Endothelial cell of umbilical vein (primary cell): ENCODE results near the gene CTRB2. TPM values are rescaled to one million over a fixed set of nuclear protein-coding genes. Genes with fewer than 3 reads are reported as not detected.

Experiments
- BruUV-seq: library from RNA; stranded (reverse); fragments of 400-500 nt; replicated peaks from 2 replicates; lab custom pipeline; 2021; lab: Mats Ljungman, UMichigan
- CTCF ChIA-PET: fragments of 300-600, 350-600 bp; sonication (Branson Sonifier 250); formaldehyde crosslinking; loops from one replicate; lab custom pipeline; 2021; ENCODE audit warnings: antibody characterized with exemption, inconsistent platforms; lab: Charles Lee
- POLR2A ChIA-PET: fragments of 300-600, 350-600 bp; sonication (Branson Sonifier 250); formaldehyde crosslinking; loops from one replicate; lab custom pipeline; 2021; ENCODE audit warnings: antibody characterized with exemption, inconsistent platforms; lab: Charles Lee
- DNase-seq: peaks from one replicate; pipeline ENCODE4 v3.0.0-alpha.2; 2011; ENCODE audit warnings: low read depth, low spot score
- FAIRE-seq: peaks from 2 replicates; lab custom pipeline; 2011; peaks lifted over from hg19 to GRCh38; lab: Jason Lieb, UNC
- H2AFZ ChIP-seq: 2 replicates; pipeline ENCODE4 v1.6.0; 2012; ENCODE audit warnings: low read depth, low read length, control low read depth, inconsistent platforms
- H3K27ac ChIP-seq: 2 replicates; pipeline ENCODE4 v1.5.1; 2011; ENCODE audit warnings: low read depth, mild to moderate bottlenecking, control low read depth, low read length, moderate library complexity; ENCODE audit not compliant: insufficient read depth
- H3K27me3 ChIP-seq, 2 experiments: 2 replicates each; pipeline versions ENCODE4 v1.6.0 to v1.6.1; 2011; ENCODE audit warnings: low read length in 2 of 2, mixed read lengths in 1 of 2; ENCODE audit not compliant: control insufficient read depth in 2 of 2, insufficient read depth in 2 of 2
- H3K36me3 ChIP-seq, 2 experiments: 2 replicates in 1 of 2; 3 replicates in 1 of 2; pipeline ENCODE4 v1.5.1; 2011; ENCODE audit warnings: low read length in 2 of 2, mild to moderate bottlenecking in 1 of 2, moderate library complexity in 1 of 2; ENCODE audit not compliant: control insufficient read depth in 2 of 2, insufficient read depth in 2 of 2; ENCODE audit errors: extremely low read depth in 1 of 2
- H3K4me1 ChIP-seq: 3 replicates; pipeline ENCODE4 v1.5.1; 2011; ENCODE audit warnings: mild to moderate bottlenecking, low read length; ENCODE audit not compliant: control insufficient read depth, insufficient read depth; ENCODE audit errors: extremely low read depth
- H3K4me2 ChIP-seq: 2 replicates; pipeline ENCODE4 v1.6.1; 2011; ENCODE audit warnings: low read length, control low read depth, mixed read lengths; ENCODE audit not compliant: insufficient read depth
- H3K4me3 ChIP-seq, 3 experiments: fragments of 200-600 bp in 1 of 3; sonication (generic), shearing (Covaris generic) in 1 of 3; replicated peaks in 1 of 3; 2 replicates each; pipeline ENCODE4 v1.5.1; 2011 to 2016; ENCODE audit warnings: control low read depth in 3 of 3, low read length in 3 of 3, mild to moderate bottlenecking in 2 of 3, inconsistent platforms in 1 of 3, low read depth in 1 of 3, moderate library complexity in 1 of 3; ENCODE audit not compliant: insufficient read depth in 1 of 3
- H3K79me2 ChIP-seq: 2 replicates; pipeline ENCODE4 v1.6.0; 2012; ENCODE audit warnings: low read length, inconsistent platforms; ENCODE audit not compliant: control insufficient read depth, insufficient read depth
- H3K9ac ChIP-seq: replicated peaks from 2 replicates; pipeline ENCODE3; 2011; ENCODE audit warnings: low read length, control low read depth; ENCODE audit not compliant: insufficient read depth; ENCODE audit errors: extremely low read depth
- H3K9me1 ChIP-seq: replicated peaks from 3 replicates; pipeline ENCODE4 v1.6.0; 2011; ENCODE audit warnings: mild to moderate bottlenecking, low read length; ENCODE audit not compliant: control insufficient read depth, insufficient read depth; ENCODE audit errors: extremely low read depth
- H3K9me3 ChIP-seq: replicated peaks from 2 replicates; pipeline ENCODE4 v1.5.1; 2012; ENCODE audit warnings: low read length, inconsistent platforms; ENCODE audit not compliant: control insufficient read depth, insufficient read depth
- H4K20me1 ChIP-seq: replicated peaks from 2 replicates; pipeline ENCODE3; 2011; ENCODE audit warnings: mild to moderate bottlenecking, low read length; ENCODE audit not compliant: control insufficient read depth, insufficient read depth; ENCODE audit errors: extremely low read depth
- FOS ChIP-seq: IDR thresholded peaks from 2 replicates; pipeline ENCODE4 v1.6.1; 2011; ENCODE audit warnings: mild to moderate bottlenecking, low read length, moderate library complexity, borderline replicate concordance; ENCODE audit not compliant: insufficient read depth
- GATA2 ChIP-seq: IDR thresholded peaks from 2 replicates; pipeline ENCODE4 v1.7.0; 2011; ENCODE audit warnings: low read depth, mild to moderate bottlenecking, moderate library complexity, mixed read lengths, low read length; ENCODE audit not compliant: insufficient read length, insufficient read depth
- POLR2A ChIP-seq: IDR thresholded peaks from 2 replicates; pipeline ENCODE4 v1.6.1; 2012; ENCODE audit warnings: low read depth, mild to moderate bottlenecking, control low read depth, low read length
- POLR2AphosphoS5 ChIP-seq: IDR thresholded peaks from 2 replicates; pipeline ENCODE4 v1.6.1; 2012; ENCODE audit warnings: low read depth, mild to moderate bottlenecking, control low read depth, low read length, moderate library complexity; ENCODE audit not compliant: insufficient read depth
- dilution Hi-C: fragments of 300-500 bp; cut with MboI; formaldehyde crosslinking; loops from one replicate; pipeline ENCODE4 v1.15.0; 2019; ENCODE audit warnings: low sequenced_read_pairs; ENCODE audit not compliant: extremely low pct_ligation_motif_present
- intact Hi-C: fragments of 100-400 bp; cut with micrococcal nuclease; formaldehyde crosslinking; loops from one replicate; pipeline ENCODE4 v1.10.0; 2022
- polyA plus RNA-seq, 4 experiments: library from polyadenylated mRNA; depleted of rRNA in 3 of 4; stranded (reverse) in 3 of 4; unstranded in 1 of 4; fragments of >200 nt; gene quantifications; 2 replicates each; pipeline versions ENCODE4 v1.2.1 to v1.2.3, GENCODE V29; 2011 to 2012; ENCODE audit warnings: missing spikeins in 1 of 4
- total RNA-seq: library from RNA; stranded (reverse); gene quantifications from 2 replicates; pipeline ENCODE4 v1.2.3, GENCODE V29; 2021
- TF ChIP-seq, protein P1 (sequence below), 2 donors: IDR thresholded peaks; 1 replicate in 1 of 2; 2 replicates in 1 of 2; pipeline ENCODE4 v1.5.1; 2011; ENCODE audit warnings: low read length in 2 of 2, mild to moderate bottlenecking in 2 of 2, moderate library complexity in 2 of 2, control low read depth in 1 of 2, inconsistent platforms in 1 of 2, low read depth in 1 of 2; ENCODE audit not compliant: insufficient read depth in 1 of 2; ENCODE audit errors: extremely low read depth in 1 of 2

The CTRB2 gene
- total and polyA plus RNA-seq, 2 donors (not counting 3 experiments of a cell fraction or from before 2014, with no cell fraction given) = not detected

DNA sequence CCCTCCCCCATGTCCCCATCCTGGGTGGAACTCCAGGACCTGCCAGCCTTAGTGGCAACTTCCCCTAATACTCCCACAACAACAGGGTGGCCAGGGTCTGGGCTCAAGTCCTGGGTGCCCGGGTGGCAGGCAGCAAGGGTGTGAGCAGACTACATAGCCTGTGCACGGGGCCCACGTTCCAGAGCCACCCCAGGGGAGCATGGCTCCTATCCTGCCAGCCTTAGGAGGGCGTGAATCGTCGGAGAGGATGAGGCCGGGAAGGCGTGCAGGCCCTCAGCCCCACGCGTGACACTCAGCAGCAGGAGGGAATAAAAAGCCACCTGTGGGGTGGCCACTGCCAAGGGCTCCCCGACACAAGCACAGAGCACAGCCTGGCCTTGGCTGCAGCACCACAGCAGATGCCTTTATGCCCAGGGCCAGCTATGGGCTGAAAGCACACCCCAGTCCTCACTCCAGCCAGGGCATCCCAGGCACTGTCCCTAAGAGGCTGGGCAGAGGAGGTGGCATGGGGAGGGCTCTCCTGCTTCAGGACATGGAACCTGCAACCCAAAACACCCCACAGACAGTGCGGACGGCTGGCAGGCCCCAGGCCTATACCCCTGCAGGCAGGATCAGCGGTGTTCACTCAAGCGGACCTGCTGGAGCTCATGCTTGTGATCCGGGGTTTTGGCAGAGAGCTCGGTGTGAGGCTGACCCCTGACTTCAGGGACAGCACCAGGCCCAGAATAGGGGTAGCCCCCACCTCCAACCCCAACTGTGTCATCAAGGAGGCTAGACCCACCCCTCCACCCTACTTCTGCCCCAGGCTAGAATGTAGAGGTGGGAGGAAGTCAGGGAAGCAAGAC, 41.8 kb upstream of the CTRB2 start:
- Histone ChIP-seq H3K9me1 (no peaks in the 10 kb centered on the region), H3K4me3 (peak overlapping the region; percentile 50 to 83 (median 80)), H2AFZ (no peak overlapping the region), H3K27me3 (no peaks in the 10 kb centered on the region), H3K9me3 (no peaks in the 10 kb centered on the region), H3K4me2 (peak overlapping the region; percentile 76), H4K20me1 (no peaks in the 10 kb centered on the region), H3K4me1 (peaks cover 78% of the 10 kb centered on the region), H3K36me3 (peaks cover 0 to 3% of the 10 kb centered on the region in 2 experiments), H3K27ac (peak overlapping the region; percentile 92), H3K9ac (peak overlapping the region; percentile 87), H3K79me2 (peaks cover 91% of the 10 kb centered on the region)
- ChIA-PET POLR2A (no interaction called here), CTCF (interaction anchor here (0.7 to 8.4 kb wide), 9 partner anchors 12 to 141 kb away, joined by 3 to 48 read pairs (median 4); no protein-coding TSS in a partner anchor)
- DNase-seq = no peak
- dilution Hi-C loops = no loop called here
- peak; percentile 50 for FAIRE-seq
- intact Hi-C loops = no loop called here
- BruUV-seq = no TSS peak
- TF ChIP-seq POLR2A = peak; percentile 51
- TF ChIP-seq, protein P1, sequence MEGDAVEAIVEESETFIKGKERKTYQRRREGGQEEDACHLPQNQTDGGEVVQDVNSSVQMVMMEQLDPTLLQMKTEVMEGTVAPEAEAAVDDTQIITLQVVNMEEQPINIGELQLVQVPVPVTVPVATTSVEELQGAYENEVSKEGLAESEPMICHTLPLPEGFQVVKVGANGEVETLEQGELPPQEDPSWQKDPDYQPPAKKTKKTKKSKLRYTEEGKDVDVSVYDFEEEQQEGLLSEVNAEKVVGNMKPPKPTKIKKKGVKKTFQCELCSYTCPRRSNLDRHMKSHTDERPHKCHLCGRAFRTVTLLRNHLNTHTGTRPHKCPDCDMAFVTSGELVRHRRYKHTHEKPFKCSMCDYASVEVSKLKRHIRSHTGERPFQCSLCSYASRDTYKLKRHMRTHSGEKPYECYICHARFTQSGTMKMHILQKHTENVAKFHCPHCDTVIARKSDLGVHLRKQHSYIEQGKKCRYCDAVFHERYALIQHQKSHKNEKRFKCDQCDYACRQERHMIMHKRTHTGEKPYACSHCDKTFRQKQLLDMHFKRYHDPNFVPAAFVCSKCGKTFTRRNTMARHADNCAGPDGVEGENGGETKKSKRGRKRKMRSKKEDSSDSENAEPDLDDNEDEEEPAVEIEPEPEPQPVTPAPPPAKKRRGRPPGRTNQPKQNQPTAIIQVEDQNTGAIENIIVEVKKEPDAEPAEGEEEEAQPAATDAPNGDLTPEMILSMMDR (IDR thresholded peaks at IDR 0.05; ENCODE audit: extremely low read depth in 1 of 2, insufficient read depth in 1 of 2, low read depth in 1 of 2, low read length in 2 of 2) = no peak
- TF ChIP-seq GATA2 = no peak
- TF ChIP-seq FOS = no peak
- TF ChIP-seq POLR2AphosphoS5 = peak; percentile 28
